ENCODE results near the gene ZNF346. TPM values are rescaled to one million over a fixed set of nuclear protein-coding genes. Genes with fewer than 3 reads are reported as not detected.
A peak's percentile ranks its signal among the peaks of the same experiment; 100 is the strongest.

Gene ZNF346
- total and polyA plus RNA-seq, 2 of the 13 experiments (the other 11 are each of a cell fraction or from before 2014, with no cell fraction given): 8.6 to 19.4 TPM

DNA sequence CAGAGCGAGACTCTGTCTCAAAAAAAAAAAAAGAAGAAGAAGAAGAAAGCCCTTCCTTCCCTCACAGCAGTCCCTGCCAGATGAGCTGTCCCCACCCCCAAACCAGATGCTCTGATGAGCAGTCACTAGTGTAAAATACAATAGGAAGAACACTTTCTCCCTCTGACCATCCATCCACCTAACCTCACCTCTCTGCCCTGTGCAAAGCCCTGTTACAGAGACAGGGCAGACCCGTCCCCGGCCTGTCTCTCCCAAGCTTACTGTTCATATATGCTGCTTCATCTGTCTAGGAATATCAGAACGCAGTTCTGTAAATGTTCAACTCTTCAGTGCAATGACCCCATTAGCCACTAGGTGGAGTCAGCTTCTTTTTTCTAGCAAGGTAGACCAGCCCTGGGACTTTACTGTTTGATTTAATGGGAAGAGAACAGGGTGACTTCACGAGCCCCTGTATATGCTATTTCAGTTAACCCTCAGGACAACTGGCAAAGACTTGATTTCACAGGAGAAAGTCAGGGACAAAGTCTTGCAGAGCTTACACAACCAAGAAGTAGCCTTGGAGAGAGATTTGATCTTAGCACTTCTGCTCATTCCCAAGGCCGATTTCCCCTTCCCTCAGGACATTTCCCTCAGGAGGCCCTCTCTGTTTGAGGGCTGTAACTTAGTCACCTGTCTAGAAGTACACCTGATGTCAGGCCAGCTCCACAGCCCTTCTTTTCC lies 49.3 kb downstream of the ZNF346 start (continued):
- TF ChIP-seq, protein P1, sequence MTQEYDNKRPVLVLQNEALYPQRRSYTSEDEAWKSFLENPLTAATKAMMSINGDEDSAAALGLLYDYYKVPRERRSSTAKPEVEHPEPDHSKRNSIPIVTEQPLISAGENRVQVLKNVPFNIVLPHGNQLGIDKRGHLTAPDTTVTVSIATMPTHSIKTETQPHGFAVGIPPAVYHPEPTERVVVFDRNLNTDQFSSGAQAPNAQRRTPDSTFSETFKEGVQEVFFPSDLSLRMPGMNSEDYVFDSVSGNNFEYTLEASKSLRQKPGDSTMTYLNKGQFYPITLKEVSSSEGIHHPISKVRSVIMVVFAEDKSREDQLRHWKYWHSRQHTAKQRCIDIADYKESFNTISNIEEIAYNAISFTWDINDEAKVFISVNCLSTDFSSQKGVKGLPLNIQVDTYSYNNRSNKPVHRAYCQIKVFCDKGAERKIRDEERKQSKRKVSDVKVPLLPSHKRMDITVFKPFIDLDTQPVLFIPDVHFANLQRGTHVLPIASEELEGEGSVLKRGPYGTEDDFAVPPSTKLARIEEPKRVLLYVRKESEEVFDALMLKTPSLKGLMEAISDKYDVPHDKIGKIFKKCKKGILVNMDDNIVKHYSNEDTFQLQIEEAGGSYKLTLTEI (CRISPR knock-in tag; conservative IDR thresholded peaks at IDR 0.05): no peak
- peak; percentile 25; the same call in 1 of the 2 replicates for TF ChIP-seq SAP130 (CRISPR knock-in tag; IDR thresholded peaks at IDR 0.05; ENCODE audit: low read depth)
- no peak for TF ChIP-seq NR2F2 (IDR thresholded peaks at IDR 0.05; ENCODE audit: borderline replicate concordance, low read depth)
- 0 out of 2 replicates have a peak, but pooled peaks have one; percentile 8 for TF ChIP-seq PPARG (CRISPR knock-in tag; conservative IDR thresholded peaks at IDR 0.05)
- TF ChIP-seq BCL6 (CRISPR knock-in tag; IDR thresholded peaks at IDR 0.05): peak; percentile 61
- TF ChIP-seq, protein P2, sequence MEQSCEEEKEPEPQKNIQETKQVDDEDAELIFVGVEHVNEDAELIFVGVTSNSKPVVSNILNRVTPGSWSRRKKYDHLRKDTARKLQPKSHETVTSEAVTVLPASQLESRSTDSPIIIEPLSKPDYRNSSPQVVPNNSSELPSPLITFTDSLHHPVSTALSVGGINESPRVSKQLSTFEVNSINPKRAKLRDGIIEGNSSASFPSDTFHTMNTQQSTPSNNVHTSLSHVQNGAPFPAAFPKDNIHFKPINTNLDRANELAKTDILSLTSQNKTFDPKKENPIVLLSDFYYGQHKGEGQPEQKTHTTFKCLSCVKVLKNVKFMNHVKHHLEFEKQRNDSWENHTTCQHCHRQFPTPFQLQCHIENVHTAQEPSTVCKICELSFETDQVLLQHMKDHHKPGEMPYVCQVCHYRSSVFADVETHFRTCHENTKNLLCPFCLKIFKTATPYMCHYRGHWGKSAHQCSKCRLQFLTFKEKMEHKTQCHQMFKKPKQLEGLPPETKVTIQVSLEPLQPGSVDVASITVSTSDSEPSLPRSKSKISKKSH (CRISPR knock-in tag; IDR thresholded peaks at IDR 0.05; ENCODE audit: borderline replicate concordance): no peak
- TF ChIP-seq EEA1 (CRISPR knock-in tag; IDR thresholded peaks at IDR 0.05; ENCODE audit: borderline replicate concordance): no peak
- no peak for TF ChIP-seq RAD51 (IDR thresholded peaks at IDR 0.05; ENCODE audit: borderline replicate concordance)
- 0 out of 2 replicates have a peak, but pooled peaks have one; percentile 19 for TF ChIP-seq ZFY (CRISPR knock-in tag; IDR thresholded peaks at IDR 0.05)
- no peak for TF ChIP-seq ZNF75D (CRISPR knock-in tag; IDR thresholded peaks at IDR 0.05; ENCODE audit: borderline replicate concordance)
- TF ChIP-seq KAT8 (CRISPR knock-in tag; IDR thresholded peaks at IDR 0.05): peak; percentile 36; the same call in 1 of the 2 replicates
- no peak for TF ChIP-seq POGZ (CRISPR knock-in tag; IDR thresholded peaks at IDR 0.05)
- peak; percentile 91 for TF ChIP-seq SMC3 (IDR thresholded peaks at IDR 0.05; ENCODE audit: low read length)
- peak; percentile 45; the same call in 1 of the 2 replicates for TF ChIP-seq KDM2A (CRISPR knock-in tag; IDR thresholded peaks at IDR 0.05; ENCODE audit: borderline replicate concordance, low read depth)
- no peak for TF ChIP-seq HOXD1 (CRISPR knock-in tag; IDR thresholded peaks at IDR 0.05)
